ENCODE data around the gene KRT8. TPM values are rescaled to one million over a fixed set of nuclear protein-coding genes. Genes with fewer than 3 reads are reported as not detected.

The KRT8 gene
- total RNA-seq, result 1,446 TPM

DNA sequence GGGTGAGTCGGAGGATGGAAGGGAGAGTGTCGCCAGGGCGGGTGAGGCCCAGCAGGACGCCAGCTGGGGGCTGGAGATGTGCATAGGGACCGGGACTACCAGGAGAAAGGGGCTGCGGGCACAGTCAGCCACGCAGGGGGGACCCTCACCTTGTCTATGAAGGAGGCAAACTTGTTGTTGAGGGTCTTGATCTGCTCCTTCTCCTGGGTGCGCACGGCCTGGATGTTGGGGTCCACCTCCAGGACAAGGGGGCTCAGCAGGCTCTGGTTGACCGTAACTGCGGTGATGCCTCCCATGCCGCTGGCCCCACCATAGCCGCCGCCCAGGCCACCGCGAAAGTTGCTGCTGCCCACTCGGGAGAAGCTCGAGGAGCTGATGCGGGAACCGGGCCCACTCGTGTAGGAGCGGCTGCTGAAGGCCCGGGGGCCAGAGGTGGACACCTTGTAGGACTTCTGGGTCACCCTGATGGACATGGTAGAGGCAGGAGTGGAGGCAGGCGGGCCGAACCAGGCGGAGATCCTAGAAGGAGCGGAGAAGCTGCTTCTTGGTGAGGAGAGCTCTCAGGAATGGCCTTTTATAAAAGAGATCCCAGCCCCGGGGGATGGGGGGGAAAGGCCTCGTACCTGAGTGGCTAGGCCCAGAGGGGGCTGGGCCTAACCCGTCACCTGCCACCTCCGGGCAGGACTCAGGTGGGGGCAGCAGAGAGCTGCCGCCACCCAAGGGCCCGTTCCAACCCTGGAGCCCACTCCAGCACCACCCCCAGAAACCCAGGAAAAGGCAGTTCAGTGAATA, at the start of gene KRT8:
Gene KRT8 (minus strand): TSS at position 568 of the 792 bp plus-strand sequence. CDS start 95 bp downstream, at position 473.
- DNase-seq (ENCODE audit: low spot score), result peak; percentile 89

DNA sequence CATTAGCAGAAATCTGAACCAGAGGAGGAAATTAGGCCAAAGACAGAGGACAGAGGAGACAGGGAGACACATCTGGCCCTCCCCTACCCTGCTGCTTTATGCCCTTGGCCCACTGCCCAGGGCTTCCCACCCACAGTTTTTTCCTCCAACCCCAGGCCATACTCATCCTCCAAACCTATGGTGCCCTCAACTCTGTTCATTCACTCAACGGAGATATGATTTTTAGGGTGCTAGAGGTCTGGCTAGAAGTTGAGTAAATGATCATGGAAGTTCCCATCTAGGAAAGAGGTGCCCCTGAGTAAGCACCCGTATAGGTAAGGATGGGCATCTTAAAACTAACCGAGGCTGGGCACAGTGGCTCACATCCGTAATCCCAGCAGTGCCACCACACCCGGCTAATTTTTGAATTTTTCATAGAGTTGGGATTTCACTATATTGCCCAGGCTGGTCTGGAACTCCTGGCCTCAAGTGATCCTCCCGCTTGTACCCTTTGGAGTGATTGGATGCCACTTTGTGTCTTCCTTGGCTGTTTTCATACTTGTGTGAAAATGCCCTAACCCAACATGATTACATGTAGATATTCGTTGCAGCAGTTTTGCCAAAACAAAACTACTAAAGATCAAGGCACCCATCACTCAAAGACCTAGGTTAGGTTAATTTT, 48.4 kb upstream of the KRT8 start:
- no peak for DNase-seq (ENCODE audit: low spot score)

GRCh38 chr12:52952076-52952801, 47.4 kb upstream of the KRT8 start:
- peak; percentile 67 for DNase-seq (ENCODE audit: low spot score)

GRCh38 chr12:52951640-52952039, 46.8 kb upstream of the KRT8 start:
- DNase-seq (ENCODE audit: low spot score), result no peak

- DNase-seq (ENCODE audit: low spot score), result no peak
Observed at GRCh38 chr12:52951126-52951525, 46.2 kb upstream of the KRT8 start.

DNA sequence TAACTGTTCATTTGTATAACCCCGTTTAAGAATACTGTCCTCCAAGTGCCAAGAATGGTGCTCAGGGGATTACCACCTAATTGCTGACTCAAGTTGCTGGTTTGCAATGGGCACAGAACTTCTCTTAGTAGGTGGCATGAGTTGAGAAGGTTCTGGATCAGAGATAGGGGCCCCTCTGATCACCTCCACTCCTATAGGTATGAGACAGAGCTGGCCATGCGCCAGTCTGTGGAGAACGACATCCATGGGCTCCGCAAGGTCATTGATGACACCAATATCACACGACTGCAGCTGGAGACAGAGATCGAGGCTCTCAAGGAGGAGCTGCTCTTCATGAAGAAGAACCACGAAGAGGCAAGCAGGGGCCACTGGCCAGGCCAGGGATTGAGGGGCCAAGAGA, 45.7 kb upstream of the KRT8 start:
- DNase-seq (ENCODE audit: low spot score), result no peak

GRCh38 chr12:52949413-52950331, 44.8 kb upstream of the KRT8 start:
- DNase-seq (ENCODE audit: low spot score), result peak; percentile 80

DNA sequence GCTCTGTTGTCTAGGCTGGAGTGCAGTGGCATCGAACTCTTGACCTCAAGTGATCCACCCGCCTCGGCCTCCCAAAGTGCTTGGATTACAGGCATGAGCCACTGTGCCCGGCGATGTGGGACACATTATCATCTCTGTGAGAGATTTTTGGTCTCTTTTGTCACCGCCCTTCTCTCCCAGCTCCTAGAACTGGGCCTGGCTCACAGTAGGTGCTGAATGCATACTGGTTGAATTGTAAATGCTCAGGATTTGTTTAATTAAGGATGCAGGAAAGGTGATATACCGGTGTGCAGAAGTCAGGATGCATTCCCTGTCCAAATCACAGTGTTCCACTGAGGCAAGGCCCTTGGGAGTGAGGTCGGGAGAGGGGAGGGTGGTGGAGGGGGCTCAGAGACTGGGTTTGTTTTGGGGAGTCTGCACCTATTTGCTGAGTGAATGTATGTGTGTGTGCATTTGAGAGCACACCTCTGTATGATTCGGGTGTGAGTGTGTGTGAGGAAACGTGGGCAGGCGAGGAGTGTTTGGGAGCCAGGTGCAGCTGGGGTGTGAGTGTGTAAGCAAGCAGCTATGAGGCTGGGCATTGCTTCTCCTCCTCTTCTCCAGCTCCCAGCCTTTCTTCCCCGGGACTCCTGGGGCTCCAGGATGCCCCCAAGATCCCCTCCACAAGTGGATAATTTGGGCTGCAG, 43.0 kb upstream of the KRT8 start:
- no peak for DNase-seq (ENCODE audit: low spot score)

DNA sequence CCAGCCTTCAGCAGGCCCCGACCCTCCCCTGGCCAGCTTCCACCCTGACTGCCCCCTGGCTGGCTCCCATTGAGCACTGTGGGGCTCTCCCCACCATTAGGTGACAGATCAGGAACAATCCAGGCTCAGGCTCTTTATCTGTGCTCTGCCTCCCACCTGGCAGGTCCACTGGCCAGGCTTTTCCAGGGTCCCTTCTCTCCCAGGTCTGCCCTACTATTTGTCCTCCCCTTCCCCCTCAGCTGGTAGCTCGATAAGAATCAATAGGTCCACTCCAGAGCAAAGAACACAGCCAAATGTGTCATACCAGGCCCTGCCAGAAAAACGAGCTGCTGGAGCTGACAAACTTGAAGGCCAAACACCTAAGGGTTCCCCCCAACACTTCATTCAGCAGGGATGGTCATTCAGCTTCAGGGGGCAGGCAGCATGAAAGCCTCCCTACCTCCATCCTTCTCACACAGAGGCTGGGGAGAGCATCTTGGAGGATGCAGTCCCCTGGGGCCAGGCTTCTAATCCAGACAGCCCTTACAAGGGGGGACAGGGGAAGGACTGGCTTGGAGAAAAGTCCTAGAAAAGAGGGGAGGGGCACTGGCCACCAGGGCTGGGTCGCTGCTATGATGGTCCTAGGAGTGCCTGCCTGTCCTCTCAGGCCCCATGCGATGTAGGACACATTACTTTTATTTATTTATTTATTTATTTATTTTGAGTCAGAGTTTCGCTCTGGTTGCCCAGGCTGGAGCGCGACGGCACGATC, 42.1 kb upstream of the KRT8 start:
- DNase-seq (ENCODE audit: low spot score), result peak; percentile 58

DNA sequence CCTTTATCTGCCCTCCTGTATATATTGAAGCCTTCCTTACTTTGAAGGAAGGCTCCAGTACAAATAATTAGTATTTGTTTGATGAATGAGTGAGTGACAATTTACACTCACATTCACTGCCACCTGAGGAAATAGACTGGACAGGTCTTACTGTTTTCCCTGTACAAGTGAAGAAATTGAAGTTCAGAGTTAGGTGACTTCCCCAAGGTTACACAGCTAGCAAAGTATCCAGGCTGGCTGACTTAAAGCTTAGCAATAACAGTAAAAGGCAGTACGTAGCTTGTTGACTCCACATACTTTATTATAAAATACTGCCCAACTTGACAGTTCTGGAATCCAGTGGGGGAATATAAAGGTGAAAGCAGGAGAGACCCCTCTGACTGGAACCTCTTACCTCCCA, 41.5 kb upstream of the KRT8 start:
- DNase-seq (ENCODE audit: low spot score), result no peak

DNA sequence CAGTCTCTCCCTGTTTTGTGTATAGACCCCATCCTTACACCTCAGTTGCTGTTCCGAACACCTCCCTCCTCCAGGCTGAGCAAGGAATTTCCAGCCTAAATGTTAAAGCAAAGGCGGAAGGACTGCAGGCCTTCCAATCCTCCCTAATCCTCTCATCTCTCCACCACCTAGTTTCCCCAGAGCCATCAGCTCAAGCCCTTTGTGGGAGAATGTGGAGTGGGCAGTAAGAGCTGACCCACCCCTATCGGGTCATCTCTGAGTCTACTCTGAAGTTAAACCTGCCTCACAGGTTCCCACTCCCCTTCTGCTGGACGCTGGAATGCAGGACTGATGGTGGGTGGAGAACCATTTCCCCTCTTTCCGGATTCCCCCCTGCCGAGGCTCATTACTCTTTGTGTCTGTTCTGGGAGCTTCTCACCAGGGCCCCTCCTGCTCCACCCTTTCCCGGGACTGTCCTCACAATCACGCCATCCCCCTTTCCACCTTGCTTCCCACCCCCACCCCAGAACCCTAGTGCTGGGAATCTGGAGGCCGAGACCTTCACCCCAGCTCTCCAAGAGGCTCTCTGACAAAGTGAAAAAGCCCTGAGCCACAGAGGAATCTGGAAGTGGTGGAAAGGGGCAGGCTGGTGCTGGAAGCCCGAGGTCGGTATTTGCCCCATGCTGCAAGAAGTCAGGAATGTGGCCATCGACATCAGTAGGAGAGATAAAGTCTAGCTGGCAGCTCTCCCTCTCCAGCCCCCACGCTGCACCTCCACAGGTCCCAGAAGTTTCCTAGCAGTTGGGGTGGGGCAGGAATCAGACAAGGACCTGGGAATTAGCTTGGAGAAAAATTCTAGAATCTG, 40.7 kb upstream of the KRT8 start:
- DNase-seq (ENCODE audit: low spot score), result peak; percentile 88

DNA sequence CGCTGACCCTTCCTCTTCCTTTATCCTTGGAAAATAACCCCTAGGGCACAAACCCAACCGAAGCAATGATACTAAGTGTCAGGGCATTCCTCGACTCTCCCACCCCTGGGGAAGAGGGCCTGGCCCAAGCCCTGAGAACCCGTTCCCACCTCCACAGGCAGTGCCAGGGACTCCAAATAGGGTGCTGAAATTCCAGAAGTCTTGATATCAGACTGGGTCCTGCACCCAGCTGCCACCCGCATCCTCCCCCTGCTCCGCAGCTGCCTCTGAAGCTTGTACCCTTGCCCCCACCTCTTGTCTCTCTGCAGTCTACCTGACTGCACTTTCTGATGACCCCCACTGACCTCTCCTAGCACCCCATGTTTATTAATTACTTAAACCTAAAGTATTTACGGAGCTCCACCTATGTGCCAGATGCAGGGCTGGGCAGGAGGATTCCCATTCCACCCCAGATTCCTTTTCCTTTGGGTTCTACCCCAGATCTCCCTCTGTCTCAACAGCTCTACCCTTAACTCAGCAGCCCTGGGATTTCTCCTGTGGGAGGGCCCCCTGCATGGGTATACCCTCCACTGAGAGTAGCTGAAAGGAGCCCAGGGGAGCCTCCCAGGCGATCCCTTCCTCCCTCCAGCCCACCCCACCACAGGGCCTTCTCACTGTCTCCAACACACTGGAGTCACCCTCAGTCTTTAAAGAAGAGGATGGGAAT, 40.0 kb upstream of the KRT8 start:
- DNase-seq (ENCODE audit: low spot score), result no peak

GRCh38 chr12:52942901-52943181, 38.0 kb upstream of the KRT8 start:
- no peak for DNase-seq (ENCODE audit: low spot score)

GRCh38 chr12:52942066-52942900, 37.4 kb upstream of the KRT8 start:
- DNase-seq (ENCODE audit: low spot score), result no peak

GRCh38 chr12:52929538-52929937, 24.7 kb upstream of the KRT8 start:
- no peak for DNase-seq (ENCODE audit: low spot score)

GRCh38 chr12:52927964-52928363, 23.1 kb upstream of the KRT8 start:
- DNase-seq (ENCODE audit: low spot score), result no peak

GRCh38 chr12:52926596-52927234, 21.8 kb upstream of the KRT8 start:
- DNase-seq (ENCODE audit: low spot score), result no peak

Measured in mucosa of gallbladder (tissue), 1 donor.